Esophagus muscularis mucosa (tissue), 4 donors: ENCODE results near the gene ALPK3. TPM values are rescaled to one million over a fixed set of nuclear protein-coding genes. Genes with fewer than 3 reads are reported as not detected.

ENCODE experiments used
- DNase-seq: peaks from one replicate; pipeline ENCODE4 v3.0.0-alpha.2; 2017; ENCODE audit errors: extremely low spot score
- H3K27ac ChIP-seq, 4 donors: fragments of 200-600 bp; sonication (generic); replicated peaks in 1 of 4; 1 replicate in 3 of 4; 2 replicates in 1 of 4; pipeline ENCODE4 v1.5.1; 2016 to 2019; ENCODE audit warnings: mild to moderate bottlenecking in 1 of 4
- H3K27me3 ChIP-seq, 4 donors: fragments of 200-600 bp; sonication (generic); one replicate each; pipeline versions ENCODE4 v1.5.1 to v1.6.0; 2016 to 2019
- H3K36me3 ChIP-seq, 4 donors: fragments of 200-600 bp; sonication (generic); one replicate each; pipeline ENCODE4 v1.5.1; 2016 to 2019
- H3K4me1 ChIP-seq, 4 donors: fragments of 200-600 bp; sonication (generic); one replicate each; pipeline ENCODE4 v1.5.1; 2016 to 2019
- H3K4me3 ChIP-seq, 4 donors: fragments of 200-600 bp; sonication (generic); 1 replicate in 2 of 4; 2 replicates in 2 of 4; pipeline ENCODE4 v1.5.1; 2016 to 2019; ENCODE audit warnings: mild to moderate bottlenecking in 4 of 4, moderate library complexity in 1 of 4
- H3K9me3 ChIP-seq, 4 donors: fragments of 200-600 bp; sonication (generic); 1 replicate in 3 of 4; 2 replicates in 1 of 4; pipeline ENCODE4 v1.5.1; 2016 to 2019
- CTCF ChIP-seq, 3 experiments: fragments of 200-600 bp in 2 of 3; fragments of 450-650 bp in 1 of 3; sonication (generic) in 2 of 3; IDR thresholded peaks; one replicate each; pipeline ENCODE4 v1.5.1; 2017 to 2019; ENCODE audit warnings: antibody characterized with exemption in 3 of 3, mild to moderate bottlenecking in 2 of 3, moderate library complexity in 1 of 3
- EP300 ChIP-seq: sonication (generic); formaldehyde crosslinking; IDR thresholded peaks from one replicate; pipeline ENCODE4 v1.6.1; 2017; ENCODE audit warnings: antibody characterized with exemption
- POLR2A ChIP-seq: fragments of 450-650 bp; IDR thresholded peaks from one replicate; pipeline ENCODE4 v1.6.1; 2017; ENCODE audit warnings: antibody characterized with exemption, moderate library complexity, mild to moderate bottlenecking, low read depth
- POLR2AphosphoS5 ChIP-seq, 2 donors: sonication (generic); formaldehyde crosslinking; IDR thresholded peaks; one replicate each; pipeline ENCODE4 v1.6.1; 2017; ENCODE audit warnings: antibody characterized with exemption in 2 of 2
- WGBS: methylation state at CpG from one replicate; pipeline ENCODE4 v1.1.5; 2018; 5-methylcytosine and 5-hydroxymethylcytosine counted together
- intact Hi-C: fragments of 100-400 bp; cut with DNase I; formaldehyde crosslinking; loops from one replicate; pipeline ENCODE4 v1.15.1; 2023
- total RNA-seq, 4 donors: library from RNA; depleted of rRNA; stranded (reverse); fragments of >200 nt; gene quantifications; one replicate each; pipeline versions ENCODE4 v1.1.0 to v1.2.1, GENCODE V29; 2016

ALPK3 gene
- total RNA-seq, 4 donors from 2014 or later: 9.1 to 21.5 (median 16.2) TPM

- H3K4me1 ChIP-seq: peaks cover 7 to 32% (median 24%) of the 10 kb centered on the region in 4 donors
- 91% methylated on average over 1 of the region's 1 CpG for WGBS
- TF ChIP-seq CTCF (IDR thresholded peaks at IDR 0.05) (no peak), POLR2A (no peak), POLR2AphosphoS5 (IDR thresholded peaks at IDR 0.05) (no peak), EP300 (no peak)
- no peaks in the 10 kb centered on the region for H3K9me3 ChIP-seq
- no peaks in the 10 kb centered on the region for H3K27me3 ChIP-seq
- H3K4me3 ChIP-seq: no peak overlapping the region
- DNase-seq: no peak
- peaks cover 0 to 38% (median 8%) of the 10 kb centered on the region in 4 donors for H3K36me3 ChIP-seq
- no peak overlapping the region for H3K27ac ChIP-seq
- intact Hi-C loops: no loop called here
Measured at GRCh38 chr15:84775867-84776449, 41.2 kb upstream of the ALPK3 start.

- no peaks in the 10 kb centered on the region for H3K27me3 ChIP-seq
- WGBS: 85% methylated on average over 13 of the region's 13 CpGs
- peaks cover 0 to 17% (median 8%) of the 10 kb centered on the region in 4 donors for H3K4me1 ChIP-seq
- peaks cover 6 to 48% (median 22%) of the 10 kb centered on the region in 4 donors for H3K36me3 ChIP-seq
- DNase-seq: no peak
- intact Hi-C loops: no loop called here
- no peak for TF ChIP-seq POLR2A
- no peak for TF ChIP-seq EP300
- H3K4me3 ChIP-seq: no peak overlapping the region
- H3K9me3 ChIP-seq: no peaks in the 10 kb centered on the region
- H3K27ac ChIP-seq: no peak overlapping the region
Measured at GRCh38 chr15:84778194-84778593, 39.0 kb upstream of the ALPK3 start.

- Histone ChIP-seq H3K27ac (no peak overlapping the region), H3K4me3 (no peak overlapping the region), H3K4me1 (peaks cover 4 to 27% (median 16%) of the 10 kb centered on the region in 4 donors), H3K27me3 (no peaks in the 10 kb centered on the region), H3K9me3 (no peaks in the 10 kb centered on the region), H3K36me3 (peaks cover 22 to 59% (median 45%) of the 10 kb centered on the region in 4 donors)
- intact Hi-C loops: no loop called here
- WGBS: 86% methylated on average over 3 of the region's 3 CpGs
- no peak for TF ChIP-seq POLR2AphosphoS5 (IDR thresholded peaks at IDR 0.05)
- no peak for TF ChIP-seq EP300
- no peak for TF ChIP-seq POLR2A
- no peak for TF ChIP-seq CTCF (IDR thresholded peaks at IDR 0.05)
- DNase-seq: no peak
Measured at GRCh38 chr15:84780492-84780891, 36.7 kb upstream of the ALPK3 start.

GRCh38 chr15:84781495-84781894, 35.7 kb upstream of the ALPK3 start:
- Histone ChIP-seq H3K27me3 (no peaks in the 10 kb centered on the region), H3K27ac (no peak overlapping the region), H3K9me3 (no peaks in the 10 kb centered on the region), H3K36me3 (peaks cover 22 to 63% (median 50%) of the 10 kb centered on the region in 4 donors), H3K4me1 (peaks cover 13 to 37% (median 24%) of the 10 kb centered on the region in 4 donors), H3K4me3 (no peak overlapping the region)
- intact Hi-C loops: no loop called here
- DNase-seq: no peak
- TF ChIP-seq EP300 (no peak), POLR2A (no peak), POLR2AphosphoS5 (IDR thresholded peaks at IDR 0.05) (no peak), CTCF (IDR thresholded peaks at IDR 0.05) (no peak)
- 96% methylated on average over 1 of the region's 1 CpG for WGBS

GRCh38 chr15:84782346-84782745, 34.8 kb upstream of the ALPK3 start:
- peaks cover 22 to 63% (median 50%) of the 10 kb centered on the region in 4 donors for H3K36me3 ChIP-seq

More at GRCh38 chr15:84782346-84782745, 34.8 kb upstream of the ALPK3 start:
- intact Hi-C loops: no loop called here
- no peak overlapping the region for H3K27ac ChIP-seq
- H3K27me3 ChIP-seq: no peaks in the 10 kb centered on the region
- DNase-seq: no peak
- no peaks in the 10 kb centered on the region for H3K9me3 ChIP-seq
- no peak overlapping the region for H3K4me3 ChIP-seq
- H3K4me1 ChIP-seq: peaks cover 18 to 38% (median 25%) of the 10 kb centered on the region in 4 donors
- TF ChIP-seq POLR2A: no peak
- no peak for TF ChIP-seq POLR2AphosphoS5 (IDR thresholded peaks at IDR 0.05)
- no peak for TF ChIP-seq CTCF (IDR thresholded peaks at IDR 0.05)
- no peak for TF ChIP-seq EP300
